Muscle of leg (tissue), 11 donors: ENCODE measurements around the gene C1QL1. TPM values are rescaled to one million over a fixed set of nuclear protein-coding genes. Genes with fewer than 3 reads are reported as not detected.

Experiments used
- DNase-seq: peaks from one replicate; pipeline ENCODE4 v3.0.0; 2013
- H3K27ac ChIP-seq: one replicate; pipeline ENCODE4 v1.5.1; 2013; ENCODE audit warnings: mild to moderate bottlenecking, low read length, control low read depth
- H3K27me3 ChIP-seq: one replicate; pipeline ENCODE4 v1.6.1; 2013; ENCODE audit warnings: low read length; ENCODE audit not compliant: control insufficient read depth, insufficient read depth
- H3K36me3 ChIP-seq: one replicate; pipeline ENCODE4 v1.6.1; 2013; ENCODE audit warnings: low read length; ENCODE audit not compliant: control insufficient read depth, insufficient read depth
- H3K4me1 ChIP-seq: one replicate; pipeline ENCODE4 v1.6.1; 2013; ENCODE audit warnings: low read length; ENCODE audit not compliant: control insufficient read depth, insufficient read depth
- H3K4me3 ChIP-seq: one replicate; pipeline ENCODE4 v1.5.1; 2013; ENCODE audit warnings: low read length, control low read depth
- H3K9me3 ChIP-seq: replicated peaks from 2 replicates; pipeline ENCODE4 v1.6.1; 2013; ENCODE audit warnings: low read depth, low read length; ENCODE audit not compliant: control insufficient read depth
- WGBS: methylation state at CpG from one replicate; pipeline ENCODE4 v1.1.5; 2013; ENCODE audit warnings: missing lambda C conversion rate; ENCODE audit not compliant: insufficient coverage; 5-methylcytosine and 5-hydroxymethylcytosine counted together
- polyA plus RNA-seq, 8 donors: library from polyadenylated mRNA; unstranded; fragments of 120-200 nt; gene quantifications; one replicate each; pipeline versions ENCODE4 v1.2.1 to v1.2.3, GENCODE V29; 2013; ENCODE audit warnings: inconsistent platforms in 1 of 8, low replicate concordance in 1 of 8; ENCODE audit not compliant: insufficient read length in 8 of 8, insufficient read depth in 1 of 8
- total RNA-seq: library from RNA; stranded (reverse); fragments of 120-200 nt; gene quantifications from one replicate; pipeline ENCODE4 v1.2.4, GENCODE V29; 2013

Gene C1QL1
- total and polyA plus RNA-seq, 9 donors = 0.82 to 11.1 (median 2.5) TPM

- peaks cover 25% of the 10 kb centered on the region for H3K4me1 ChIP-seq
- 72% methylated on average over 5 of the region's 10 CpGs for WGBS
- no peaks in the 10 kb centered on the region for H3K9me3 ChIP-seq
- no peak overlapping the region for H3K4me3 ChIP-seq
- no peak for DNase-seq
- no peaks in the 10 kb centered on the region for H3K36me3 ChIP-seq
- peaks cover 36% of the 10 kb centered on the region for H3K27me3 ChIP-seq
- H3K27ac ChIP-seq = no peak overlapping the region
These were observed 22.9 kb upstream of the C1QL1 start for GRCh38 chr17:44990994-44991393.

GRCh38 chr17:44989552-44990138 lies 21.5 kb upstream of the C1QL1 start:
- H3K27me3 ChIP-seq = peaks cover 41% of the 10 kb centered on the region
- 84% methylated on average over 16 of the region's 17 CpGs for WGBS

DNA sequence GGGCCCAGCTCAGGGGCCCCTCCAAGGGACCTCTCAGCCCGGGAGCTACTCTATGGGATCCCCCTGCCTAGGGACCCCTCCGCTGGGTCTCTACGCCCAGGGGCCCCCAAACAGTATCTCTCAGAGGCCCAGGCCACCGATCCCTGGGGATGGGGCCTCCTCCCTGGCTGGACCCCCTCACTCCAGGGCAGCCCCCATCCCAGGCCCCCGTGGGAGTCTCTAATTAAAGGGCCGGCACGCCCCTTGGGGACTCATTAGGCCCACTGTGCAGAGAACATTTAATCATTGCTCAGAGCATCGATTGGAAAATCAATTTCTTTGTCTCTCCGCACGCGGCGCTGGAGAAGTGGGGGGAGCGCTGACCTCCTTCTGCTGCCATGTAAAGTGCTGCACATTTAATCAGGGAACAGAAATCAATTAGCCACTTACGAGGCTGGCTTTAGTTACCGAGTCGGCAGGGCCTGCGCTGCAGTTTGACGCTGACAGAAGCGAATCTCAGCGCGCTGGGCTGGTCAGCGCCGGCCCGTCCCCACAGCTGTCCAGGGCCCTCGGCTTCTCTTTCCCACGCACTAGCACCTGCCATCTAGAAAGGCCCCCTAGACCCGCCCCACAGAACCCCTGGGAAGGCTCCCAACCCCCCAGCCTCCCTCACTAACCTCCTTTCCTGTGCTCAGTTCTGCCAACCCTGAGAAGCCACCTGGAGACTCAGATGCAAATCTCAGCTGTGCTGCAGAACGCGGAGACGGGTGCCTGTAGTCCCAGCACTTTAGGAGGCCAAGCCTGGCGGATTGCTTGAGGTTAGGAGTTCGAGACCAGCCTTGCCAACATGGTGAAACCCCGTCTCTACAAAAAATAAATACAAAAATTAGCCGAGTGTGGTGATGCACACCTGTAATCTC lies 20.2 kb upstream of the C1QL1 start:
- Histone ChIP-seq H3K4me1 (peaks cover 16% of the 10 kb centered on the region), H3K27me3 (peaks cover 41% of the 10 kb centered on the region), H3K9me3 (no peaks in the 10 kb centered on the region), H3K27ac (no peak overlapping the region), H3K36me3 (no peaks in the 10 kb centered on the region), H3K4me3 (no peak overlapping the region)
- WGBS = 25% methylated on average over 30 of the region's 34 CpGs
- DNase-seq = no peak

More at GRCh38 chr17:44989552-44990138, 21.5 kb upstream of the C1QL1 start:
- no peak overlapping the region for H3K4me3 ChIP-seq
- no peaks in the 10 kb centered on the region for H3K36me3 ChIP-seq
- peaks cover 15% of the 10 kb centered on the region for H3K4me1 ChIP-seq
- H3K27ac ChIP-seq = no peak overlapping the region
- H3K9me3 ChIP-seq = no peaks in the 10 kb centered on the region
- DNase-seq = no peak

DNA sequence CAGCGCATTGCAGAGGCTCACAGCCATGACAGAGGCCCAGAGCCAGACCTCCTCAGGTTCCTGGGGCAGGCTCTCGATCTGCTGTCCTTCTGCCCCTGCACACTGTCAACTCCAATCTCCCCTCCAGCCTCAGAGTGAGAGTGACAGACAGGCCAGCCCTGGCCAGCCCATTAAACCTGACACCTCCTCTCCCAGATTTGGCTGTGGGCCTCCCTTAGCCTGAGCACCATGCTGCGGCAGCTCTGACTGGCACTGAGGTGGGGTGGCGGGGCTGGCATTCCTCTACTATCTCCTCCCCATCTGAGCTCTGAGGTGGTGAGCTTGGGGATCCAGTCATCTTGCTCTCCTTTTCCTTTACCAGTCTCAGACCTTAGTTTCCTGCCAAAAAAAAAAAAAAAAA lies 15.5 kb upstream of the C1QL1 start:
- H3K4me1 ChIP-seq = peaks cover 53% of the 10 kb centered on the region
- no peaks in the 10 kb centered on the region for H3K36me3 ChIP-seq
- peaks cover 28% of the 10 kb centered on the region for H3K27me3 ChIP-seq
- no peak overlapping the region for H3K4me3 ChIP-seq
- whole genome bisulfite sequencing = 100% methylated on average over 1 of the region's 4 CpGs
- H3K9me3 ChIP-seq = no peaks in the 10 kb centered on the region
- no peak for DNase-seq
- peak overlapping the region; percentile 29 for H3K27ac ChIP-seq

- H3K4me3 ChIP-seq = no peak overlapping the region
- DNase-seq = no peak
- no peaks in the 10 kb centered on the region for H3K9me3 ChIP-seq
- no peaks in the 10 kb centered on the region for H3K36me3 ChIP-seq
- H3K4me1 ChIP-seq = peaks cover 54% of the 10 kb centered on the region
- no peak overlapping the region for H3K27ac ChIP-seq
- WGBS = 96% methylated on average over 3 of the region's 3 CpGs
- H3K27me3 ChIP-seq = peaks cover 21% of the 10 kb centered on the region
These were observed 14.1 kb upstream of the C1QL1 start for GRCh38 chr17:44982113-44982702.

- no peaks in the 10 kb centered on the region for H3K9me3 ChIP-seq
- WGBS = 8% methylated on average over 2 of the region's 12 CpGs
- H3K27me3 ChIP-seq = peaks cover 16% of the 10 kb centered on the region
- no peaks in the 10 kb centered on the region for H3K36me3 ChIP-seq
- peak overlapping the region; percentile 90 for H3K27ac ChIP-seq
- peaks cover 60% of the 10 kb centered on the region for H3K4me1 ChIP-seq
- DNase-seq = no peak
- H3K4me3 ChIP-seq = no peak overlapping the region
These were observed 13.3 kb upstream of the C1QL1 start for GRCh38 chr17:44981221-44981968.

- Histone ChIP-seq H3K27me3 (peaks cover 11% of the 10 kb centered on the region), H3K36me3 (no peaks in the 10 kb centered on the region), H3K9me3 (no peaks in the 10 kb centered on the region), H3K27ac (peak overlapping the region; percentile 90), H3K4me3 (no peak overlapping the region), H3K4me1 (peaks cover 66% of the 10 kb centered on the region)
- WGBS = 39% methylated on average over 6 of the region's 9 CpGs
- DNase-seq = peak; percentile 81
These were observed 11.4 kb upstream of the C1QL1 start for GRCh38 chr17:44979426-44979995.

GRCh38 chr17:44978807-44979206 lies 10.7 kb upstream of the C1QL1 start:
- WGBS = 92% methylated on average over 2 of the region's 5 CpGs
- Histone ChIP-seq H3K4me1 (peaks cover 66% of the 10 kb centered on the region), H3K27ac (peak overlapping the region; percentile 90), H3K36me3 (no peaks in the 10 kb centered on the region), H3K9me3 (no peaks in the 10 kb centered on the region), H3K4me3 (no peak overlapping the region), H3K27me3 (peaks cover 13% of the 10 kb centered on the region)
- no peak for DNase-seq

DNA sequence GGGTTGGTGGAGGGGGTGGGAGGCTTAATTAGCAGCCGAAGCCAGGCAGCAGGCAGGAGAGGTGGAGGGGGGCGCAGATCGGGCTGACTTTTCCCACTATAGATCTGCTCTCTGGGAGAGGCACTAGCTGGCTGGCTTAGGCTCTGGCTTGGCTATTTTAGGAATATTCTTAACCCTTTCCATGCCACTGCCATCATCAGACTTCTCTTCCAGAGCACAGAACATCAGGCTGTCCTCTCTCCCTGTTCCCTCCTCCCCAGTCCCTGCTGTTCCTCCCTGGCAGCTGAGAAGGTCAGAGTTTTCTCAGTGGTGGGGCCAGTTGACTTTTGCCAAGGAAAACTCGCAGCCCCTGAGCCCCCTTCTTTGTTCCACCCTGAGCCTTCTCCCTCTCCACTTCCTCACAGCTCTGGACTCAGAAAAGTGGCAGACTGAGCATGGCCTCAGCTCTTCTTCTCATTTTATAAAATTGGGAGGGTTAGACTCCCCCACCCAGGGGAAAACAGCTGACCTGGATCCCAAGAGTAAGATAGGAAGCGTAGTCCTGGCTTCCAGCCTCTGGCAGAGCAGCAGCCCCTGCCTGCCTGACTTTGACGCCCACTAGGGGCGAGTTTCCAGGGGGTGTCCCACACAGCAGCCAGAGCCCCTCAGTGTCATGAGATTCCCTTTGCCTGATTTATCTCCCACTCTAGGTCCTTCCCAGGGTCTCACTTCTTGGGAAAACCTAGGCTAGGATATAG lies 9.9 kb upstream of the C1QL1 start:
- no peaks in the 10 kb centered on the region for H3K9me3 ChIP-seq
- 19% methylated on average over 3 of the region's 7 CpGs for WGBS
- peaks cover 61% of the 10 kb centered on the region for H3K4me1 ChIP-seq
- no peaks in the 10 kb centered on the region for H3K36me3 ChIP-seq
- H3K27ac ChIP-seq = peak overlapping the region; percentile 80
- peaks cover 17% of the 10 kb centered on the region for H3K27me3 ChIP-seq
- H3K4me3 ChIP-seq = no peak overlapping the region
- DNase-seq = peak; percentile 60
